COLO668 (cell line): ENCODE measurements around the gene CDKN1A.
A peak's percentile ranks its signal among the peaks of the same experiment; 100 is the strongest.
"Not testable (repeated sequence)": the region's sequence is repeated elsewhere in the genome, so short reads cannot be mapped to it uniquely, and the experiment has no call there.

Experiments used
- DNase-seq: peaks from one replicate; lab custom pipeline; 2025; ENCODE audit not compliant: unreplicated experiment; lab: John Stamatoyannopoulos, UW

Gene CDKN1A

GRCh38 chr6:36695414-36695813 lies 16.9 kb downstream of the CDKN1A start:
- DNase-seq = no peak

DNA sequence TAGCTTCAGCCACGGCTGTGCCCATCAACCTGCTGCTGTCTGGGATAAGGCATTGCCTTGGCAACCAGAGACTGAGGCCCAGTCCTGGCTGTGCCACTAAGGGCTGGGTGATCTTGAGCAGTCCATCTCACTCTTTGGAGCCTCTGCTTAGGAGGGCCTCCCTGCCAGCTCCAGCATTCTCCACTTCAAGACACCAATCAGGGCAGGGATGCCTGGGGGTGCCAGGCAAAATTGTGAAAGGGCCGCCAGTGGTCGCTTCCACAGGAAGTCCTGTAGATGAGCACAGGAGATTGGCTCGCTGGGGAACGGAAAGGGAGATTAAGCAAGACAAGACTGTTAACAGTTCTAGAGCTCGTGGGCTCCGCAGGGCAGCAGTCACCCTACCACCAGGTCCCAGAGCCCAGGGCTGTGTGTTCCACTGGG lies 19.0 kb downstream of the CDKN1A start, which contains the start of gene RAB44:
RAB44 (plus strand) TSS at position 346 of the 423 bp plus-strand sequence. CDS start 6,410 bp downstream, outside the sequence.
- no peak for DNase-seq

DNA sequence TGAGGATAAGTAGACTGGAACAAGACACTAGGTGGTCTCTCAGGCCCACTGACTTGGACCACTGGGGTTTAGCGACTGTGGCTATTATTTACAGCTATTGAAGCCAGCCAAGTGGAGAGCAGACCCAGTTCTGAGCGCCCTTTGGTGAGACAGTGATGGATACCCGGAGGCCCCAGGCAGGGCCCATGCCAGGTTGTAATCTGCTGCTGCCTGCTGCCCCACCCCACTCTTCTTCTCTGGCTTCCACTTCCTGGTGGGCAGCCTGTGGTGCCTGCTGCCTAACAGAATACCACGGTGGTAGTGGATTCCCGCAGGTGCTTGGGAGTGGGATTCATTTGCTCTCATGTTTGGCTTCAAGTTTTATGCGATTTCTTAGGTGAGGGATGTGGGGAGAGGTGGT lies 19.7 kb downstream of the CDKN1A start:
- no peak for DNase-seq

DNA sequence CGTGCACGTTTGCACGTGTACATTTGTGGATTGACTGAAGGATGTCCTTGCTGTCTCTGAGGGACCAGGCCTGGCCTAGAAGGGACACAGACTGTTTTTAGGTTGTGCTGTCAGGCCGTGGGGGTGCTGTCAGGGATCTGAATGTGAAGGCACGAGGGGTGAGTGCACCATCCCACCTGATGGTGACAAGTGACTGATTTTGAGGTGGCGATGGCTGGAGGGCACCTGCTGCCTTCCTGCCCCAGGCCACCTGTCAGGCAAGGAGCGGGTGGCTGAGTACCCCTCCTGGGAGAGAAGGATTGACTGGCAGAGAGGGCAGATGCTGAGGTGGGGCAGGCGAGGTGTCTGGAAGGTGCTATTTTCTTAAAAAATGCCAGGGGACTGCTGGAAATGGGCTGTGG lies 20.4 kb downstream of the CDKN1A start:
- no peak for DNase-seq

DNA sequence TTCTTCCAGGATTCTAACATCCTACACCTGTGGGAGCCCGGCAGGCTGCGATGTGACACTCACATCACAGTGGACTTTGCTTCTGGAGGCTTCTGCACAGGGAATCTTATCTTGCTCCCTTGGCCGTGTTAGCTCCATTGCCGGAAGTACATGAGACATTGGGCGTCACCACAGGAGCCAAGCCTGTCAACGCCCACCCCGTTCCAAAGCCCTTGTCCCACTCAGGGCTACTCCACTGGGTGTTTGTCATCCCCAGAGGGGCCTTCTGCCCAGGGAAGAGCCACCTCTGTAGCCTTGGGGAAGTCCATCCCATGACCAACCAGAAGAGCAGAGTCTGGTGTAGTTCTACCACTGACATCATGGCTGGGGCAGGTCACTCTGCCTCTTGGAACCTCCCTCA lies 20.8 kb downstream of the CDKN1A start:
- DNase-seq = no peak

GRCh38 chr6:36700071-36700812 lies 21.7 kb downstream of the CDKN1A start:
- DNase-seq = no peak

GRCh38 chr6:36700831-36701230 lies 22.3 kb downstream of the CDKN1A start:
- no peak for DNase-seq

- peak; percentile 3 for DNase-seq
Measured at GRCh38 chr6:36701401-36701991, 23.0 kb downstream of the CDKN1A start.

DNA sequence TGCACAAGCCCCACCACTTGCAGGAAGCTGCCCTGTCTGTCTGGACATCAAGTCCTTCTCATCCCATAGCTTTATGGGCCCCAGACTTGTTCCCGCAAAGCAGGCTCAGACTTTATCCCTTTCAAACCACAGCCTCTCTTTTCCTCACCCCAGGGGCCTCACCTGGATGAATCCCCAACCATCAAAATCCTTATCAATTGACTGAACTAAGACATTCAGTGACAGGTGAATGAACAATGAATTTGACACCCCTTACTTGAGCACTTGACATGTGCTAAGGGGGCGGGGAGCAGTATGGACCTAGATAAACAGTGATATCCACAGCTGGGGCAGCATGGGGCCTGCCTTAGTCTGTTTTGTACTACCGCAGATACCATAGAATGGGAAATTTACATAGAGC lies 24.1 kb downstream of the CDKN1A start:
- no peak for DNase-seq

- no peak for DNase-seq
Measured at GRCh38 chr6:36703081-36703606, 24.6 kb downstream of the CDKN1A start.

- no peak for DNase-seq
Measured at GRCh38 chr6:36703982-36704381, 25.5 kb downstream of the CDKN1A start.

- not testable (repeated sequence) for DNase-seq
Measured at GRCh38 chr6:36704961-36705577, 26.6 kb downstream of the CDKN1A start.

DNA sequence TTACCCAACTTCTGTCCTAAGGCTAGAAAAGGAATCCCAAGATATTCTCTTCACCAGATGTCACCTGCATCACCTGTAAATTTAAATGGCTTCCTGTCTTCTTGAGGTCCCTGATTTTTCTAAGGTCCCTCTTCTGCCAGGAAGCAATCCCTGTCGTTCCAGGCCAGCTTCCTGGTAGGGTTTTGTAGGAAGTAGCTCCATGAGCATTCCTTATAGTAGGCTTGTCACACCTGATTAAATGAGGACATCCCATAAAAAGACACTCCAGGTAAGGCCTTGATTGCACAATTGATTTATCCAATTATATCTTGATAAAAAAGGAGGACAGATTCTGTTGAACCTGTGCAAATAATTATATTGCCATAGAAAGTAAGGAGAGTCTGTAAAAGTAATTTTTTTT lies 27.8 kb downstream of the CDKN1A start:
- DNase-seq = no peak

DNA sequence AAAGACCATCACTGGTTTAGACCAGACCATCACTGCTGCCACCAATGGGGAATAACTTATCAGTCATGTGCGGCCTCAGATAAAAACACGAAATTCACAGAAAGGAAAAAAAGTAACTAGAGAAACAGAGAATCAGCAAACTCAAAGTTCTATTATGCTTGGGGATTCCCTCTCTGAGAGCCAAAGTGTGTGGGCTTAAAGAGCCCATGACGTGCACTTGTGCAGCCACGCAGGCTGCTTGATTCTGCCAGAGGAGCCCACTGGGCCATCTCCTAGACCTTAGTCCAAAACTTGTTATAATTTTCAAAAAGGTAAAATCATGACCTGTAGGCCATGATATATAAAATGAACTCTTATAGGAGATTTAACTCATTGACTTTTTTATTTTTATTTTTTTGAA lies 34.3 kb downstream of the CDKN1A start:
- DNase-seq = no peak

- no peak for DNase-seq
Measured at GRCh38 chr6:36713846-36714245, 35.3 kb downstream of the CDKN1A start.

GRCh38 chr6:36714511-36714910 lies 36.0 kb downstream of the CDKN1A start:
- DNase-seq = no peak

GRCh38 chr6:36715469-36715868 lies 37.0 kb downstream of the CDKN1A start:
- DNase-seq = no peak

DNA sequence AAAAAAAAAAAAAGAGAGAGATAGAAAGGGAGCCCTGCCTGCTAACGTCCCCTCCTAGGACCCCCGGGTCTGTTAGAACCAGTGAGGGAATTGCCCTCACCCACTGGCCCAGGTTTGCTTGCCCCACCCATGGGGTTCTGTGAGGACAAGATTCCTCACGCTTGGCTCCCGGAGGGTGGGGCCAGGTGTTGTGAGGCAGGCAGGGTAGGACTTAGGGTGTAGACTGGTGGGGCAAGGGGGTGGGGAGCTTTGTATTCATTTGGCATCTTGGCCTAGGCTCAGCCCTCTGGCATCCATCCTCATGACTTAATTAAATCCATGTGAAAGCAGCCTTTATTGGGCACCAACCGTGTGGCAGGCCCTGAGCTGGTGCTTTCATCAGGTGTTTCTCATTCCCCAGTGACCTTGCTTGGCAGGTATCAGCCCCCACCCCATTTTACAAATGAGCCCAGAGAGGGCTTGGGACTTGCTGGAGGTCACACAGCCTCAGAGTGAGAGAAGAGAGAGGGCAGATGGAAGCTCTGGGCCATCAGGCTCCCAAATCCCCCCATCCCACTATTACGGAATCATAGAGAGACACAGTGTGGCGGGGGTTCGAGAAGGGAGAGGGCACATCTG lies 38.1 kb downstream of the CDKN1A start:
- DNase-seq = no peak

DNA sequence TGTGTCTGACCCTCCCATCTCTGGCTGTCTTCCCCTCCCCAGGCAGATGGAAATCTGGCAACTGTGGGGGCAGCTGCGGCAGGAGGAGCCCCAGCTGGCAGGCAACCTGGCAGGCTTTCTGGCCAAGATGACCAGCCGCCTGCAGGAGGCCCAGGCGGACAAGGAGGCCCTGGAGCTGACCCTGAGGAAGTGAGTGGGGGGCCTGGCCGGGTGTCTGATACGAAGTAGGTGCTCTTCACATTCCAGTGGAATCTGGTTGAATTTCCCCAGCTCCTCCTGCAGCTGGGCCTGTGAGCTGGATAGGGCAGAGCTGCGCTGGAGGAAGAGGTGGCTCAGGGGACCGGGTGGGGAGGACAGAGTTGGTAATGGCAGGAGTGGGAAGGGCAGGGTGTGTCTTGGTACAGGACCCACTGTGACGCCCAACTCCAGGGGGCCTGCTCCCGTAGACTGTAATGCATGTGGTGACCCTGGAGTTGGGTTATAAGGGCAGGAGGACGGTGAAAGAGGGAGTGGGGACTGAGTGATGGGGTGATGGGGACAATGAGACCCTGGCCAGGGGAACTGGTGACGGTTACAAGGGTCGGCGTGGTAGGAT lies 38.8 kb downstream of the CDKN1A start:
- no peak for DNase-seq

GRCh38 chr6:36717871-36718540 lies 39.5 kb downstream of the CDKN1A start:
- DNase-seq = no peak

GRCh38 chr6:36718560-36718959 lies 40.0 kb downstream of the CDKN1A start:
- no peak for DNase-seq
